Ecto neural progenitor cell (in vitro differentiated cells): ENCODE measurements around the gene KIF1B.

ENCODE experiments used
- DNase-seq: peaks from one replicate; pipeline ENCODE4 v3.0.0-alpha.2; 2018; ENCODE audit warnings: low spot score

KIF1B gene

GRCh38 chr1:10283318-10283984 lies 73.1 kb downstream of the KIF1B start:
- DNase-seq: no peak

DNA sequence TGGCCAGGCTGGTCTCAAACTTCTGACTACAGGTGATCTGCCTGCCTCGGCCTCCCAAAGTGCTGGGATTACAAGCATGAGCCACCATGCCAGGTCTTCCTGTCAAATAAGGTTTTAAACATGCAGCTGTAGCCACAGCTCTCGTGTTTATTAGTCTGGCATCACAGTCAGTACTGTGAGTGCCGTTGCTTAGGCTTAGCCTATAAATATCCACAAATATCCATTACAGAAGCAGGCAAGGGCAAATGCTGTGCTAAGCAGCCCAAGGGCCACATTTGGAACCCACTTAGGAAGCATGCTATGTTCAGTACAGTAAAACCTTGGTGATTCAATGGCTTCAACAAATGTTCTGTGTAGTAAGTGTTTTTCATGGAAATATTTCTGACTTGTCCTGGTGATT lies 75.9 kb downstream of the KIF1B start:
- no peak for DNase-seq

- no peak for DNase-seq
Measured at GRCh38 chr1:10287023-10287645, 76.8 kb downstream of the KIF1B start.

DNA sequence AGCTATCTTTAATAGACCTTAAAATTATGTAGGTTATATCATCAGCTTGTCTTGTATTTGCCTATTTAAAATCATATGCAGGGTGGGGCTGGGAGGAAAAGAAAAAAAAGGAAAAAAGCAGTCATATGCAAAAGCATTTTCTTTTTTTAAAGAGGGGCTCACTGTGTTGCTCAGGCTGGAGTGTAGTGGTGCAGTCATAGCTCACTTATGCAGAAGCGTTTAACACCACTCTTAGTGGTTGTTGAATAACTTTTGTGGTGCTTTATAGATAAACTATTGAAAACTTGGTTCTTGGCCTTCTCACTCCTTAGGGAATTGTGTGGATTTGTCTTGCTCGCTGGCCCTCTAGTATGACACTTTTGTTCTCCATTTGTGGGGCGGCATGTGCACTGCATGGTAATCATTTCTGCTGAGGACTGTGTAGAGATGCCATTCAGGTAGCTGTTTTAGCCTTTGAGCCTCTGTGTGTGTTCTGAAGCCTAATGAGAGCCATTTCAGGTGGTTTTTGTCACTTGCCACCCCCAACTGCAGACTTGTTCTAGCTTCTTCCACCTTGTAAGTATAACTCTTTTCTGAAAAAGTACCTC lies 77.8 kb downstream of the KIF1B start:
- no peak for DNase-seq

- no peak for DNase-seq
Measured at GRCh38 chr1:10291705-10292104, 81.3 kb downstream of the KIF1B start.

- no peak for DNase-seq
Measured at GRCh38 chr1:10292188-10292587, 81.8 kb downstream of the KIF1B start.

- no peak for DNase-seq
Measured at GRCh38 chr1:10295481-10296085, 85.2 kb downstream of the KIF1B start.

- no peak for DNase-seq
Measured at GRCh38 chr1:10299151-10299550, 88.8 kb downstream of the KIF1B start.

DNA sequence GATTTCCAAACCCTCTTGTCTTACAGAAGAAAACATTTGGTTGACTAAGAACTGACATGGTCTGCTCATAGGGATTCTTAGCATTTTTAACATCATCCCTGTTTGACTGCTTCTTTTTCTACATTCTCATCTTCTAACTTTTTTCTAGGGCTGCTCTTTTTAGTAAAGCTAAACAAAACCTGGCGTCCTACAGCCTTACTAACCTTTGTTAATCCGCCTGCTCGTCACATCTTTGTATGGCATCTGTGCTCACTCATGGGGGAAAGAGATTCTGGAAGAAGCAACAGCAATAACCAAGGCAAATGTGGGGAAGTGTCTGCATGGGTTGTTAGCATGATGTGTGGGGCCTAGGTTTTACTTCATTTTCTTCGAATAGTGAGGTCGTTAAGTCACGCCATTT lies 92.0 kb downstream of the KIF1B start:
- no peak for DNase-seq

- no peak for DNase-seq
Measured at GRCh38 chr1:10304295-10304694, 93.9 kb downstream of the KIF1B start.

GRCh38 chr1:10306435-10306834 lies 96.1 kb downstream of the KIF1B start:
- no peak for DNase-seq

GRCh38 chr1:10308001-10308400 lies 97.6 kb downstream of the KIF1B start:
- no peak for DNase-seq

GRCh38 chr1:10309243-10310011 lies 99.1 kb downstream of the KIF1B start:
- DNase-seq: no peak

GRCh38 chr1:10316752-10317151 lies 106.4 kb downstream of the KIF1B start:
- no peak for DNase-seq

DNA sequence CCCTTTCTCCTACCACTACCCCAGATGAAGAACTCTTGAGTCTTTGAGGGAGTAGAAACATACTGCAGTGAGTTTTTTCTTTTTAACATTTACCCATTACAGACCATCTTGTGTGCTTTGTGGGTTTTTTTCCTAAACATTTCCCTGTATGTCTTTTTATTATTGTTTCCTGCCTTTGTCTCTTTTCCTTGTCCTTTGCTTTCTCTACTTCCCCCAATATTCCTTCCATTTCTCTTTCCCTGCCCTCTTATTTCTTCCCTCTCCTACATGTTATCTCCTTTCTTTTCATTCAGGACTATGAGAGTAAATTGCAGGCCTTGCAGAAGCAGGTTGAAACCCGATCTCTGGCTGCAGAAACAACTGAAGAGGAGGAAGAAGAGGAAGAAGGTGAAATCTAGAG lies 109.4 kb downstream of the KIF1B start:
- DNase-seq: no peak

DNA sequence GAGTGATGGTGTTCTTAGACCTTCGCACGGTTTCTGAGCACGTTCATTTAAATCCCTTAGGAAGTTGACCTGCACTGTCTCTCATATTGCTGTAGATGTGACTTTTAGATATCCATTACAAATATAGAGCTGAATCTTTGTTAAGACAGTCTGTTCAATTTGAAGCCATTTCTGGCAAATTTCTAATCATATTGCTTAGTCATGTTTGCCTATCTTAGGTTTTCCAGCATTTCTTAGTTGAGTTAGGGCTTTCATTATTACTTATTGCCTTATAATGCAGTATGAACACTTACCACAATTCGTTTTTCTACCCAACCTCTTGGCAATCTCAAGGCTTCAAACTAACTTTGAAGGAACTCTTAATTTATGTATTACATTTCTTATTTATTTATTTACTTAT lies 110.0 kb downstream of the KIF1B start:
- DNase-seq: no peak

DNA sequence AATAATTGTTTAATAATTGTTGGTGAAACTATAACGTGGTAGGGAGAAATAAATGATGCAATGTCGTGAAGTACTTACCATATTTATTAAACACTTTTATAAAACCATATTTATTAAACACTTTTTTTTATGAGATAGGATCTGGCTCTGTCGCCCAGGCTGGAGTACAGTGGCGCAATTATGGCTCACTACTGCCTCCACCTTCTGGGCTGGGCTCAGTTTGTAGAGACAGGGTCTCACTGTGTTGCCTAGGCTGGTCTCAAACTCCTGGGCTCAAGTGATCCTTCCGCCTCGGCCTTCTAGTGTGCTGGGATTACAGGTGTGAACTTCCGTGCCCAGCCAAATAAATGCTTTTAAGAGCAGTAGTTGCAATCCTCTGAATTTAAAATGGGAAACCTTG lies 112.5 kb downstream of the KIF1B start:
- DNase-seq: no peak

- DNase-seq: no peak
Measured at GRCh38 chr1:10324627-10325026, 114.3 kb downstream of the KIF1B start.

GRCh38 chr1:10325521-10325920 lies 115.2 kb downstream of the KIF1B start:
- no peak for DNase-seq

GRCh38 chr1:10326251-10326650 lies 115.9 kb downstream of the KIF1B start:
- no peak for DNase-seq

DNA sequence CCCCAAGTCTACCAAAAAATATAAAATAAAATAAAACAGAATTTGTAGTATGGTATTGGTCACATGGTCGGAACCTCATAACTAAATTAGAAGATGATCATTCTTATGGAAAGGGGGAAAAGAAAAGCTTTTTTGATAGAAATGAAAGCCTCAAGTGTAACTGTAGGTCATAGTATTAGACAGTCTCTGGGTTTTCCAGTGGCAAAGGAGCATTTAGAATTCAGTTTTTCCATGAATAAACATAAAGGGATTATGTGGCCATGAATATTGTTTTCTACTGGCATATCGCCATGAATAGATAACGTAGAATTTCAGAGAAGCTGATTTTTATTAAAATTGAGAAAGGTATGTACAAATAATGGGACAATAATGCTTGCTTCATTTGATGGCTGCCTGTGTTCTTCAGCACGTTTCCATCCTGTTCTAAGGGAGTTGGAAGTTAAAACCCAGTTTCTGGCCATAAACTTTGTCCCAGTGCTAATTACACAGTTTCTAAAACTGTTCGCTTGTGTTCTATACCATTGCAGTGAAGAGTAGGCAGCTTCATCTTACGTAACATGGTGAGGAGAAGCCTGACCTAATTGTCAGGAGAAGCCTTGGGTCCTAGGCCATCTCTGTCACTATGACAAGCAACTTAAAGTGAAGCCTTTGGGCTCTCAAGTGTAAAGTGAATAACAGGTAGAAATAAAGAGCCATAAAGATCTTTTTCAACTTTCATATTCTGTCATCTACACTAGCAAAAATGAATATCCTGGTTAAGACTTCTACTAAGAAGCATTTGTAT lies 118.0 kb downstream of the KIF1B start:
- DNase-seq: no peak

DNA sequence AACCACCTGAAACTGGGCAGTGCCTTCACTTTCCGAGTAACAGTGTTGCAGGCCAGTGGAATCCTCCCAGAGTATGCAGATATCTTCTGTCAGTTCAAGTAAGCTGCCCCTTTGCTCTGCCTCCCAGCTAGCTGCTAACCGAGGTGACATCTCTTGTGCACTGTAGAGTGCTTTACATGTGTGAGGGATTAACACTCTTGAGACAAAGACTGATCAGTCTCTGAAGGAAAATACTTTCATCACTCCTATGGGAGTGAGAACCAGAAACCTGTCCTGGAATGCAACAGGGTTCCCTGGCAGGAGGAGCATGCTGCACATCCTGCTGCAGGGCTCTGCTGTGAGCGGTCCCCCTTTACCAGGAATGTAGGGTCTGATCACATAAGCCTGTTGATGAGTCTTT lies 127.1 kb downstream of the KIF1B start:
- DNase-seq: no peak
